ENCODE measurements around the gene TFE3.

- TF ChIP-seq TCF4 (CRISPR knock-in tag; IDR thresholded peaks at IDR 0.05; ENCODE audit: borderline replicate concordance) (no peak), CREB5 (CRISPR knock-in tag; IDR thresholded peaks at IDR 0.05; ENCODE audit: low read depth) (no peak), SNAI2 (CRISPR knock-in tag; IDR thresholded peaks at IDR 0.05) (no peak)
Measured at GRCh38 chrX:48996969-48997368, 46.2 kb downstream of the TFE3 start.

Measured in SK-N-SH treated with all-trans-retinoic acid at 6 μM for 48 hours (cell line).